GM12878 (cell line): ENCODE measurements around the gene SRRM3. TPM values are rescaled to one million over a fixed set of nuclear protein-coding genes. Genes with fewer than 3 reads are reported as not detected.

Experiments
- BCLAF1 ChIP-seq: fragments of 450-650 bp; IDR thresholded peaks from 2 replicates; pipeline ENCODE4 v1.6.1; 2017; ENCODE audit warnings: antibody characterized with exemption, mild to moderate bottlenecking, moderate library complexity
- DPF2 ChIP-seq: fragments of 450-650 bp; IDR thresholded peaks from 2 replicates; pipeline ENCODE4 v1.6.1; 2017; ENCODE audit warnings: mild to moderate bottlenecking
- EP300 ChIP-seq, 2 experiments: fragments of 150-350 bp in 1 of 2; IDR thresholded peaks; 2 replicates each; pipeline ENCODE4 v1.6.1; 2011 to 2012; ENCODE audit warnings: low read depth in 2 of 2, low read length in 2 of 2, borderline replicate concordance in 1 of 2, improper control_type of control experiment in 1 of 2, inconsistent platforms in 1 of 2; ENCODE audit not compliant: control insufficient read depth in 1 of 2
- FOXM1 ChIP-seq: IDR thresholded peaks from 2 replicates; pipeline ENCODE4 v1.6.1; 2012; ENCODE audit warnings: low read depth, mild to moderate bottlenecking, inconsistent platforms, low read length, moderate library complexity
- GATAD2B ChIP-seq: fragments of 450-650 bp; conservative IDR thresholded peaks from 2 replicates; pipeline ENCODE4 v1.6.1; 2017; ENCODE audit warnings: low read depth, mild to moderate bottlenecking, moderate library complexity
- HSF1 ChIP-seq: fragments of 150-350 bp; IDR thresholded peaks from 2 replicates; pipeline ENCODE4 v1.6.1; 2014; ENCODE audit warnings: mild to moderate bottlenecking, low read depth, low read length
- IRF5 ChIP-seq: fragments of 450-650 bp; IDR thresholded peaks from 2 replicates; pipeline ENCODE4 v1.6.1; 2017; ENCODE audit warnings: borderline replicate concordance
- MAX ChIP-seq: IDR thresholded peaks from 2 replicates; pipeline ENCODE4 v1.6.1; 2012; ENCODE audit warnings: low read depth, low read length, improper control_type of control experiment
- MEF2B ChIP-seq: fragments of 450-650 bp; IDR thresholded peaks from 2 replicates; pipeline ENCODE4 v1.6.1; 2018; ENCODE audit warnings: mild to moderate bottlenecking, moderate library complexity; ENCODE audit not compliant: partially characterized antibody, poor library complexity, severe bottlenecking
- NFYA ChIP-seq: IDR thresholded peaks from 2 replicates; pipeline ENCODE4 v1.6.1; 2011; ENCODE audit warnings: low read depth, mild to moderate bottlenecking, low read length, improper control_type of control experiment, borderline replicate concordance
- POLR2A ChIP-seq: IDR thresholded peaks from 2 replicates; pipeline ENCODE4 v1.6.1; 2011; ENCODE audit warnings: low read depth, mild to moderate bottlenecking, low read length
- RCOR1 ChIP-seq: conservative IDR thresholded peaks from 2 replicates; pipeline ENCODE4 v1.6.1; 2012; ENCODE audit warnings: low read depth, low read length, improper control_type of control experiment
- RUNX3 ChIP-seq: IDR thresholded peaks from 2 replicates; pipeline ENCODE4 v1.6.1; 2012; ENCODE audit warnings: low read length, inconsistent platforms
- SMAD5 ChIP-seq: IDR thresholded peaks from 2 replicates; pipeline ENCODE4 v1.6.1; 2016; ENCODE audit warnings: antibody characterized with exemption, low read depth
- SP1 ChIP-seq: IDR thresholded peaks from one replicate; pipeline ENCODE4 v1.6.1; 2011; ENCODE audit warnings: low read depth, low read length
- STAT3 ChIP-seq: IDR thresholded peaks from 2 replicates; pipeline ENCODE4 v1.6.1; 2011; ENCODE audit warnings: low read depth, low read length, improper control_type of control experiment
- YBX1 ChIP-seq: fragments of 450-650 bp; IDR thresholded peaks from 2 replicates; pipeline ENCODE4 v1.6.1; 2016; ENCODE audit warnings: antibody characterized with exemption
- ZNF384 ChIP-seq: IDR thresholded peaks from 2 replicates; pipeline ENCODE4 v1.6.1; 2012; ENCODE audit warnings: low read depth, mild to moderate bottlenecking, low read length, improper control_type of control experiment, borderline replicate concordance
- ZNF592 ChIP-seq: fragments of 450-650 bp; IDR thresholded peaks from 2 replicates; pipeline ENCODE4 v1.6.1; 2017; ENCODE audit warnings: mild to moderate bottlenecking, moderate library complexity
- polyA plus RNA-seq, 11 experiments: library from polyadenylated mRNA; depleted of rRNA in 4 of 11; unstranded in 6 of 11; stranded (reverse) in 5 of 11; fragments of >200 nt; fragmentation: Nextera tagmentation in 4 of 11; fragmentation: Illumina TruSeq in 1 of 11; extraction: Ambion mirVana in 4 of 11; extraction: Trizol in 1 of 11; gene quantifications; 1 replicate in 1 of 11; 2 replicates in 10 of 11; pipeline versions ENCODE4 v1.2.1 to v1.2.3, GENCODE V29; 2011 to 2016; ENCODE audit warnings: inconsistent platforms in 2 of 11, missing spikeins in 2 of 11, low read depth in 1 of 11
- total RNA-seq, 4 experiments: library from RNA; depleted of rRNA in 3 of 4; stranded (reverse); fragments of >200 nt in 3 of 4; fragmentation: Illumina TruSeq in 1 of 4; extraction: Trizol in 1 of 4; gene quantifications; 2 replicates each; pipeline versions ENCODE4 v1.2.1 to v1.2.3, GENCODE V29; 2013 to 2021

SRRM3 gene
- total and polyA plus RNA-seq, 10 of the 15 experiments (the other 5 are each of a cell fraction or from before 2014, with no cell fraction given): 0.03 to 0.15 (median 0.05) TPM; not detected in 6

GRCh38 chr7:76291351-76292212, 89.9 kb downstream of the SRRM3 start (continued):
- no peak for TF ChIP-seq IRF5
- no peak for TF ChIP-seq ZNF384
- 0 out of 4 replicates have a peak, but pooled peaks of 1 of the 2 experiments have one; percentile 16 for TF ChIP-seq EP300 (IDR thresholded peaks at IDR 0.05; ENCODE audit: borderline replicate concordance in 1 of 2, control insufficient read depth in 1 of 2, low read depth in 2 of 2, low read length in 2 of 2)
- TF ChIP-seq POLR2A: no peak
- no peak for TF ChIP-seq GATAD2B
- TF ChIP-seq SMAD5: no peak
- TF ChIP-seq RUNX3: peak; percentile 69
- no peak; the same call in 1 of the 2 replicates for TF ChIP-seq MAX
- TF ChIP-seq NFYA: no peak
- TF ChIP-seq ZNF592: peak; percentile 68; the same call in 1 of the 2 replicates
- no peak for TF ChIP-seq YBX1
- no peak for TF ChIP-seq BCLAF1
- no peak for TF ChIP-seq STAT3
- 0 out of 2 replicates have a peak, but pooled peaks have one; percentile 65 for TF ChIP-seq FOXM1
- no peak for TF ChIP-seq RCOR1
- peak; percentile 51; the same call in 1 of the 2 replicates for TF ChIP-seq DPF2
- TF ChIP-seq SP1: no peak
- TF ChIP-seq HSF1: 0 out of 2 replicates have a peak, but pooled peaks have one; percentile 6
- TF ChIP-seq MEF2B: no peak
